Progenitor cell of endocrine pancreas (in vitro differentiated cells): ENCODE measurements around the gene POU6F2. TPM values are rescaled to one million over a fixed set of nuclear protein-coding genes. Genes with fewer than 3 reads are reported as not detected.

Experiments used
- DNase-seq: peaks from one replicate; pipeline ENCODE4 v3.0.0; 2021; ENCODE audit warnings: low spot score; ENCODE audit not compliant: unreplicated experiment
- H3K27ac Mint-ChIP-seq: 2 replicates; pipeline ENCODE4 v1.8.0; 2021; ENCODE audit warnings: mild to moderate bottlenecking, moderate library complexity, mixed read lengths
- H3K27me3 Mint-ChIP-seq: 2 replicates; pipeline ENCODE4 v1.8.0; 2021; ENCODE audit warnings: mixed read lengths
- H3K36me3 Mint-ChIP-seq: 2 replicates; pipeline ENCODE4 v1.8.0; 2022; ENCODE audit warnings: mixed read lengths; ENCODE audit not compliant: insufficient read depth
- H3K4me1 Mint-ChIP-seq: 2 replicates; pipeline ENCODE4 v1.8.0; 2021; ENCODE audit warnings: low read depth, mixed read lengths
- H3K4me3 Mint-ChIP-seq: 2 replicates; pipeline ENCODE4 v1.8.0; 2021; ENCODE audit warnings: low read depth, mild to moderate bottlenecking, moderate library complexity, mixed read lengths
- H3K9me3 Mint-ChIP-seq: 2 replicates; pipeline ENCODE4 v1.8.0; 2021; ENCODE audit warnings: low read depth, mixed read lengths
- total RNA-seq: library from RNA; stranded (reverse); gene quantifications from 2 replicates; pipeline ENCODE4 v1.2.1, GENCODE V29; 2021
- TF ChIP-seq, protein P1 (sequence below): fragments of 200-600 bp; sonication (generic); IDR thresholded peaks from one replicate; pipeline ENCODE4 v1.5.0; 2021; ENCODE audit warnings: antibody characterized with exemption, mild to moderate bottlenecking; ENCODE audit not compliant: unreplicated experiment

The POU6F2 gene
- total RNA-seq, 1 donor from 2014 or later = 5.6 TPM

- no peaks in the 10 kb centered on the region for H3K36me3 Mint-ChIP-seq
- no peaks in the 10 kb centered on the region for H3K27me3 Mint-ChIP-seq
Measured at GRCh38 chr7:39360766-39361165, 383.1 kb downstream of the POU6F2 start.

DNA sequence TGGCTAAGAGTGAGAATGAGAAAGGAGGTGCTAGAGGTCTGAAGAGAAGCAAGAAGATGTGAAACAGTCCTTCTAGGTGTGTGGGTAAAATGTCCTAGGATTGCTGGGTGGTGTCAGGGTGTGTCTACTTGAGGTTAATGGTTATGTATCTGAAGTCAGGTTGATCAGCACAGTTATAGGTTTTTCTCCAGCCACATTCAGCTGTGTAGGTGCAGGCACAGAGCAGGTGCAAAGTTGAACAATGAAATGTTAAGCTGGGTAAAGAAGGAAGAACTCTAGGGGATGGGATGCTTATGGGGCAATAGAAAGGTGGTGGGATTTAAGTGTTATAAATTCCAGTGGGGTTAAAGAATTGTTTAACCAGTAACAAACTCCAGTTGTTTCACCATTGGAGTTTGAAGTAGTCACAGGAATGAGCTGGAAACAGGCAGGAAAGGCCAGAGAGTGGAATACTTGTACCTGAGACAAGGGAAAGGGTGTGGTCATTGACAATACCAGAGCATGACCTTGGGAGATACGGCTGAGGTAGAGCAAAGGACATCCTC, 388.1 kb downstream of the POU6F2 start:
- Mint-ChIP-seq H3K36me3 (no peaks in the 10 kb centered on the region), H3K27me3 (no peaks in the 10 kb centered on the region), H3K9me3 (peaks cover 4% of the 10 kb centered on the region), H3K27ac (no peak overlapping the region), H3K4me1 (no peaks in the 10 kb centered on the region), H3K4me3 (no peak overlapping the region)
- TF ChIP-seq, protein P1, sequence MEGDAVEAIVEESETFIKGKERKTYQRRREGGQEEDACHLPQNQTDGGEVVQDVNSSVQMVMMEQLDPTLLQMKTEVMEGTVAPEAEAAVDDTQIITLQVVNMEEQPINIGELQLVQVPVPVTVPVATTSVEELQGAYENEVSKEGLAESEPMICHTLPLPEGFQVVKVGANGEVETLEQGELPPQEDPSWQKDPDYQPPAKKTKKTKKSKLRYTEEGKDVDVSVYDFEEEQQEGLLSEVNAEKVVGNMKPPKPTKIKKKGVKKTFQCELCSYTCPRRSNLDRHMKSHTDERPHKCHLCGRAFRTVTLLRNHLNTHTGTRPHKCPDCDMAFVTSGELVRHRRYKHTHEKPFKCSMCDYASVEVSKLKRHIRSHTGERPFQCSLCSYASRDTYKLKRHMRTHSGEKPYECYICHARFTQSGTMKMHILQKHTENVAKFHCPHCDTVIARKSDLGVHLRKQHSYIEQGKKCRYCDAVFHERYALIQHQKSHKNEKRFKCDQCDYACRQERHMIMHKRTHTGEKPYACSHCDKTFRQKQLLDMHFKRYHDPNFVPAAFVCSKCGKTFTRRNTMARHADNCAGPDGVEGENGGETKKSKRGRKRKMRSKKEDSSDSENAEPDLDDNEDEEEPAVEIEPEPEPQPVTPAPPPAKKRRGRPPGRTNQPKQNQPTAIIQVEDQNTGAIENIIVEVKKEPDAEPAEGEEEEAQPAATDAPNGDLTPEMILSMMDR = no peak
- no peak for DNase-seq

More at GRCh38 chr7:39360766-39361165, 383.1 kb downstream of the POU6F2 start:
- TF ChIP-seq, protein P1 = no peak
- Mint-ChIP-seq H3K9me3 (no peaks in the 10 kb centered on the region), H3K4me1 (no peaks in the 10 kb centered on the region), H3K4me3 (no peak overlapping the region), H3K27ac (no peak overlapping the region)
- no peak for DNase-seq

- H3K27ac Mint-ChIP-seq = no peak overlapping the region
Measured at GRCh38 chr7:39367451-39367850, 389.7 kb downstream of the POU6F2 start.

GRCh38 chr7:39367943-39368342, 390.2 kb downstream of the POU6F2 start:
- DNase-seq = no peak
- no peaks in the 10 kb centered on the region for H3K4me1 Mint-ChIP-seq
- H3K36me3 Mint-ChIP-seq = no peaks in the 10 kb centered on the region
- H3K27me3 Mint-ChIP-seq = no peaks in the 10 kb centered on the region
- TF ChIP-seq, protein P1 = no peak
- no peak overlapping the region for H3K27ac Mint-ChIP-seq
- H3K9me3 Mint-ChIP-seq = peaks cover 4% of the 10 kb centered on the region
- H3K4me3 Mint-ChIP-seq = no peak overlapping the region

More at GRCh38 chr7:39367451-39367850, 389.7 kb downstream of the POU6F2 start:
- no peaks in the 10 kb centered on the region for H3K27me3 Mint-ChIP-seq
- H3K36me3 Mint-ChIP-seq = no peaks in the 10 kb centered on the region
- no peak for DNase-seq
- H3K4me3 Mint-ChIP-seq = no peak overlapping the region
- H3K9me3 Mint-ChIP-seq = peaks cover 4% of the 10 kb centered on the region
- TF ChIP-seq, protein P1 = no peak
- no peaks in the 10 kb centered on the region for H3K4me1 Mint-ChIP-seq

DNA sequence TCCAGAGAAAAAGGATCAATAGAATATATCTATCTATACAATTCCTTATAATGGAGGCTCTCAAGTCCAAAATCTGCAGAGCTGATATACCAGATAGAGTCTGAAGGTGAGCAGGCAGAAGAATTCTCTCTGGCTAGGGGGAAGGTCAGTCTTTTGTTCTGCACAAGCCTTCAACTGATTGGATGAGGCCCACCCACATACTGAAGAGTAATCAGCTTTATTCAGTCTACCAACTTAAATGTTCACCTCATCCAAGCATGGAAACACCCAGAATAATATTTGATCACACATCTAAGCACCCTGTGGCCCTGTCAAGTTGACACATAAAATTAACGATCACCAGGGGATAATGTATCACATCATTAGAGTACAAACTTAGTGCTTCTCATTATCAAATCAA, 394.7 kb downstream of the POU6F2 start:
- H3K4me3 Mint-ChIP-seq = no peak overlapping the region
- no peaks in the 10 kb centered on the region for H3K27me3 Mint-ChIP-seq
- no peak overlapping the region for H3K27ac Mint-ChIP-seq
- no peaks in the 10 kb centered on the region for H3K36me3 Mint-ChIP-seq
- DNase-seq = no peak
- TF ChIP-seq, protein P1 = no peak
- peaks cover 4% of the 10 kb centered on the region for H3K9me3 Mint-ChIP-seq
- no peaks in the 10 kb centered on the region for H3K4me1 Mint-ChIP-seq
